A673 (cell line): ENCODE data around the gene ATP5IF1. TPM values are rescaled to one million over a fixed set of nuclear protein-coding genes. Genes with fewer than 3 reads are reported as not detected.

Experiments
- BruUV-seq: library from RNA; stranded (reverse); fragments of 400-500 nt; replicated peaks from 2 replicates; lab custom pipeline; 2021; lab: Mats Ljungman, UMichigan
- CTCF ChIA-PET: fragments of 300-600 bp; sonication (Branson Sonifier 250); formaldehyde crosslinking; loops from one replicate; lab custom pipeline; 2022; ENCODE audit warnings: antibody characterized with exemption; lab: Charles Lee
- POLR2A ChIA-PET: fragments of 300-600 bp; sonication (Branson Sonifier 250); formaldehyde crosslinking; loops from one replicate; lab custom pipeline; 2022; ENCODE audit warnings: antibody characterized with exemption; ENCODE audit not compliant: low non-redundant PET; lab: Charles Lee
- DNase-seq: peaks from one replicate; pipeline ENCODE4 v3.0.0-alpha.2; 2015; ENCODE audit warnings: low spot score
- H3K27ac ChIP-seq: fragments of 200-600 bp; sonication (generic); 2 replicates; pipeline ENCODE4 v1.5.1; 2016; ENCODE audit warnings: mixed run types, low read depth, mild to moderate bottlenecking, mixed read lengths, antibody characterized with exemption, low read length; ENCODE audit not compliant: poor library complexity, severe bottlenecking
- H3K27me3 ChIP-seq: fragments of 200-600 bp; sonication (generic); replicated peaks from 2 replicates; pipeline ENCODE4 v1.6.1; 2017; ENCODE audit warnings: mixed run types, low read depth, mild to moderate bottlenecking, mixed read lengths, antibody characterized with exemption, low read length; ENCODE audit not compliant: insufficient read depth, poor library complexity
- H3K36me3 ChIP-seq: fragments of 200-600 bp; sonication (generic); 2 replicates; pipeline ENCODE4 v1.6.1; 2016; ENCODE audit warnings: mixed run types, mild to moderate bottlenecking, mixed read lengths, antibody characterized with exemption, low read length; ENCODE audit not compliant: insufficient read depth, poor library complexity, severe bottlenecking
- H3K4me1 ChIP-seq: fragments of 200-600 bp; sonication (generic); 2 replicates; pipeline ENCODE4 v1.6.1; 2017; ENCODE audit warnings: mixed run types, mild to moderate bottlenecking, mixed read lengths, antibody characterized with exemption, low read length; ENCODE audit not compliant: insufficient read depth, poor library complexity, severe bottlenecking
- H3K4me3 ChIP-seq: fragments of 200-600 bp; sonication (generic); 2 replicates; pipeline ENCODE4 v1.5.1; 2016; ENCODE audit warnings: low read depth, mixed run types, mild to moderate bottlenecking, mixed read lengths, low read length; ENCODE audit not compliant: poor library complexity, severe bottlenecking
- H3K9me3 ChIP-seq: fragments of 200-600 bp; sonication (generic); 2 replicates; pipeline ENCODE4 v1.6.1; 2016; ENCODE audit warnings: mixed run types, low read depth, mild to moderate bottlenecking, mixed read lengths, antibody characterized with exemption, low read length; ENCODE audit not compliant: poor library complexity, severe bottlenecking
- EZH2 ChIP-seq: fragments of 200-600 bp; sonication (generic); IDR thresholded peaks from 2 replicates; pipeline ENCODE4 v1.6.1; 2017; ENCODE audit warnings: borderline replicate concordance, low read depth, mild to moderate bottlenecking, mixed read lengths, antibody characterized with exemption, low read length; ENCODE audit not compliant: poor library complexity, severe bottlenecking
- intact Hi-C: fragments of 100-400 bp; cut with micrococcal nuclease; formaldehyde crosslinking; loops from one replicate; pipeline ENCODE4 v1.10.0; 2022; ENCODE audit not compliant: unreplicated experiment
- total RNA-seq: library from RNA; stranded (reverse); gene quantifications from 2 replicates; pipeline ENCODE4 v1.2.3, GENCODE V29; 2021
- TF ChIP-seq, protein P1 (sequence below): fragments of 300-800, 200-600 bp; sonication (generic); conservative IDR thresholded peaks from 2 replicates; pipeline ENCODE4 v1.5.1; 2017; ENCODE audit warnings: low read depth, mild to moderate bottlenecking, antibody characterized with exemption, low read length, moderate library complexity, mixed read lengths

The ATP5IF1 gene
- total RNA-seq, 1 experiment from 2014 or later = 144 TPM

GRCh38 chr1:28244549-28245251, 8.8 kb downstream of the ATP5IF1 start:
- DNase-seq = no peak
- CTCF ChIA-PET = no interaction called here
- TF ChIP-seq, protein P1, sequence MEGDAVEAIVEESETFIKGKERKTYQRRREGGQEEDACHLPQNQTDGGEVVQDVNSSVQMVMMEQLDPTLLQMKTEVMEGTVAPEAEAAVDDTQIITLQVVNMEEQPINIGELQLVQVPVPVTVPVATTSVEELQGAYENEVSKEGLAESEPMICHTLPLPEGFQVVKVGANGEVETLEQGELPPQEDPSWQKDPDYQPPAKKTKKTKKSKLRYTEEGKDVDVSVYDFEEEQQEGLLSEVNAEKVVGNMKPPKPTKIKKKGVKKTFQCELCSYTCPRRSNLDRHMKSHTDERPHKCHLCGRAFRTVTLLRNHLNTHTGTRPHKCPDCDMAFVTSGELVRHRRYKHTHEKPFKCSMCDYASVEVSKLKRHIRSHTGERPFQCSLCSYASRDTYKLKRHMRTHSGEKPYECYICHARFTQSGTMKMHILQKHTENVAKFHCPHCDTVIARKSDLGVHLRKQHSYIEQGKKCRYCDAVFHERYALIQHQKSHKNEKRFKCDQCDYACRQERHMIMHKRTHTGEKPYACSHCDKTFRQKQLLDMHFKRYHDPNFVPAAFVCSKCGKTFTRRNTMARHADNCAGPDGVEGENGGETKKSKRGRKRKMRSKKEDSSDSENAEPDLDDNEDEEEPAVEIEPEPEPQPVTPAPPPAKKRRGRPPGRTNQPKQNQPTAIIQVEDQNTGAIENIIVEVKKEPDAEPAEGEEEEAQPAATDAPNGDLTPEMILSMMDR = no peak
- no peak for TF ChIP-seq EZH2
- Histone ChIP-seq H3K4me1 (peaks cover 26% of the 10 kb centered on the region), H3K36me3 (no peaks in the 10 kb centered on the region), H3K27me3 (no peaks in the 10 kb centered on the region), H3K9me3 (no peaks in the 10 kb centered on the region), H3K4me3 (no peak overlapping the region), H3K27ac (no peak overlapping the region)
- no TSS peak for BruUV-seq
- intact Hi-C loops = loop anchor here (10.0 kb wide), 1 partner anchor 270 kb away; no protein-coding TSS in a partner anchor
- POLR2A ChIA-PET = interaction anchor here (0.6 to 1.0 kb wide), 2 partner anchors 17 to 84 kb away, joined by 5 to 9 read pairs; partner anchors contain the start of gene MED18

- H3K9me3 ChIP-seq = no peaks in the 10 kb centered on the region
- intact Hi-C loops = loop anchor here (10.0 kb wide), 1 partner anchor 268 kb away; no protein-coding TSS in a partner anchor
- ChIA-PET CTCF (no interaction called here), POLR2A (interaction anchor here (0.7 kb wide), 1 partner anchor 197 kb away, joined by 3 read pairs; no protein-coding TSS in a partner anchor)
- TSS peak; percentile 88 for BruUV-seq
- peak overlapping the region; percentile 57 for H3K4me3 ChIP-seq
- no peaks in the 10 kb centered on the region for H3K27me3 ChIP-seq
- H3K36me3 ChIP-seq = no peaks in the 10 kb centered on the region
- peaks cover 35% of the 10 kb centered on the region for H3K4me1 ChIP-seq
- TF ChIP-seq, protein P1 = no peak
- no peak for TF ChIP-seq EZH2
- DNase-seq = peak; percentile 43
- peak overlapping the region; percentile 61 for H3K27ac ChIP-seq
Measured at GRCh38 chr1:28246427-28246832, 10.5 kb downstream of the ATP5IF1 start.

- Histone ChIP-seq H3K4me3 (peak overlapping the region; percentile 57), H3K27me3 (no peaks in the 10 kb centered on the region), H3K36me3 (no peaks in the 10 kb centered on the region), H3K9me3 (no peaks in the 10 kb centered on the region), H3K4me1 (peaks cover 39% of the 10 kb centered on the region), H3K27ac (peak overlapping the region; percentile 85)
- DNase-seq = no peak
- BruUV-seq = no TSS peak
- intact Hi-C loops = loop anchor here (2.0 to 10.0 kb wide), 3 partner anchors 81 to 355 kb away; partner anchors contain the start of gene MED18
- TF ChIP-seq, protein P1 = no peak
- TF ChIP-seq EZH2 = no peak
- ChIA-PET CTCF (interaction anchor here (0.5 to 2.1 kb wide), 10 partner anchors 12 to 629 kb away, joined by 3 to 10 read pairs (median 4); partner anchors contain the start of genes ATP5IF1, MED18 and SESN2), POLR2A (interaction anchor here (1.0 kb wide), 1 partner anchor 11 kb away, joined by 4 read pairs; no protein-coding TSS in a partner anchor)
Measured at GRCh38 chr1:28247612-28248272, 11.8 kb downstream of the ATP5IF1 start.
